KMS-11 (cell line): ENCODE measurements around the gene LPO.

ENCODE experiments used
- H2AFZ ChIP-seq: fragments of 200-600 bp; sonication (generic); 2 replicates; pipeline ENCODE4 v1.6.1; 2016; ENCODE audit warnings: antibody characterized with exemption, mixed run types, low read depth
- H3K27ac ChIP-seq: fragments of 200-600 bp; sonication (generic); 2 replicates; pipeline ENCODE4 v1.6.1; 2016; ENCODE audit warnings: mild to moderate bottlenecking, mixed run types
- H3K27me3 ChIP-seq: fragments of 200-600 bp; sonication (generic); 2 replicates; pipeline ENCODE4 v1.6.1; 2017; ENCODE audit warnings: mild to moderate bottlenecking, low read depth, mixed run types, moderate library complexity; ENCODE audit not compliant: insufficient read depth
- H3K36me3 ChIP-seq: fragments of 200-600 bp; sonication (generic); 2 replicates; pipeline ENCODE4 v1.6.1; 2017; ENCODE audit warnings: mild to moderate bottlenecking, mixed run types; ENCODE audit not compliant: insufficient read depth
- H3K4me1 ChIP-seq: fragments of 200-600 bp; sonication (generic); 2 replicates; pipeline ENCODE4 v1.6.1; 2016; ENCODE audit warnings: mild to moderate bottlenecking, low read depth, mixed run types; ENCODE audit not compliant: poor library complexity, severe bottlenecking
- H3K4me2 ChIP-seq: fragments of 200-600 bp; sonication (generic); 2 replicates; pipeline ENCODE4 v1.7.0; 2016; ENCODE audit warnings: mild to moderate bottlenecking, mixed run types
- H3K4me3 ChIP-seq: fragments of 200-600 bp; sonication (generic); IDR thresholded peaks from 2 replicates; pipeline ENCODE4 v1.6.1; 2017; ENCODE audit warnings: low read depth, low read length, mixed read lengths; ENCODE audit not compliant: insufficient read depth
- H3K79me2 ChIP-seq: fragments of 200-600 bp; sonication (generic); 2 replicates; pipeline ENCODE4 v1.6.1; 2016; ENCODE audit warnings: low read depth, mixed run types; ENCODE audit not compliant: insufficient read depth
- H3K9ac ChIP-seq: fragments of 200-600 bp; sonication (generic); 2 replicates; pipeline ENCODE4 v1.6.1; 2016; ENCODE audit warnings: mild to moderate bottlenecking, mixed run types
- H4K20me1 ChIP-seq: fragments of 200-600 bp; sonication (generic); 2 replicates; pipeline ENCODE4 v1.6.1; 2016; ENCODE audit warnings: mild to moderate bottlenecking, mixed run types; ENCODE audit not compliant: insufficient read depth
- CTCF ChIP-seq: fragments of 200-600 bp; sonication (generic); conservative IDR thresholded peaks from 2 replicates; pipeline ENCODE4 v1.6.1; 2017; ENCODE audit warnings: low read depth, mild to moderate bottlenecking, antibody characterized with exemption, low read length, moderate library complexity, mixed read lengths

The LPO gene

GRCh38 chr17:58193641-58194255, 44.6 kb upstream of the LPO start:
- H4K20me1 ChIP-seq: no peaks in the 10 kb centered on the region
- TF ChIP-seq CTCF: no peak
- no peak overlapping the region for H3K9ac ChIP-seq
- no peak overlapping the region for H3K4me2 ChIP-seq
- H2AFZ ChIP-seq: no peak overlapping the region
- no peak overlapping the region for H3K4me3 ChIP-seq
- H3K27me3 ChIP-seq: peaks cover 20% of the 10 kb centered on the region; the same call in 1 of the 2 replicates
- no peak overlapping the region for H3K27ac ChIP-seq
- H3K36me3 ChIP-seq: no peaks in the 10 kb centered on the region
- no peaks in the 10 kb centered on the region for H3K79me2 ChIP-seq
- H3K4me1 ChIP-seq: no peaks in the 10 kb centered on the region

GRCh38 chr17:58195518-58196123, 42.8 kb upstream of the LPO start:
- Histone ChIP-seq H3K27me3 (peaks cover 20% of the 10 kb centered on the region; the same call in 1 of the 2 replicates), H4K20me1 (no peaks in the 10 kb centered on the region), H3K36me3 (no peaks in the 10 kb centered on the region), H3K4me1 (no peaks in the 10 kb centered on the region), H2AFZ (no peak overlapping the region), H3K27ac (no peak overlapping the region), H3K79me2 (no peaks in the 10 kb centered on the region), H3K4me3 (no peak overlapping the region), H3K4me2 (no peak overlapping the region), H3K9ac (no peak overlapping the region)
- no peak for TF ChIP-seq CTCF

- Histone ChIP-seq H3K36me3 (no peaks in the 10 kb centered on the region), H3K79me2 (no peaks in the 10 kb centered on the region), H3K4me3 (no peak overlapping the region), H3K27ac (no peak overlapping the region), H3K4me2 (no peak overlapping the region), H3K27me3 (peaks cover 20% of the 10 kb centered on the region; the same call in 1 of the 2 replicates), H2AFZ (no peak overlapping the region), H4K20me1 (no peaks in the 10 kb centered on the region), H3K4me1 (no peaks in the 10 kb centered on the region), H3K9ac (no peak overlapping the region)
- no peak for TF ChIP-seq CTCF
These were observed 41.8 kb upstream of the LPO start for GRCh38 chr17:58196610-58197009.

- H3K4me2 ChIP-seq: no peak overlapping the region
- peak overlapping the region; percentile 44; the same call in 1 of the 2 replicates for H2AFZ ChIP-seq
- H4K20me1 ChIP-seq: no peaks in the 10 kb centered on the region
- H3K27ac ChIP-seq: no peak overlapping the region
- no peaks in the 10 kb centered on the region for H3K36me3 ChIP-seq
- H3K79me2 ChIP-seq: no peaks in the 10 kb centered on the region
- H3K4me1 ChIP-seq: no peaks in the 10 kb centered on the region
- TF ChIP-seq CTCF: peak; percentile 81
- H3K27me3 ChIP-seq: peaks cover 20% of the 10 kb centered on the region; the same call in 1 of the 2 replicates
- no peak overlapping the region for H3K4me3 ChIP-seq
- H3K9ac ChIP-seq: no peak overlapping the region
These were observed 38.3 kb upstream of the LPO start for GRCh38 chr17:58200024-58200633.
